ENCODE data around the gene PPFIA4.
"Not testable (repeated sequence)": the region's sequence is repeated elsewhere in the genome, so short reads cannot be mapped to it uniquely, and the experiment has no call there.

The PPFIA4 gene

GRCh38 chr1:203026031-203026665, at the start of gene PPFIA4:
TSS of gene PPFIA4 (plus strand) at chr1:203026491. CDS start at chr1:203039009, 12,518 bp downstream.
- H3K9ac ChIP-seq (ENCODE audit: low read depth, low read length) = peak within 1 kb of the TSS; percentile 25; the same call in 1 of the 2 replicates
- no peak within 1 kb of the TSS for H3K27ac ChIP-seq (ENCODE audit: low read depth, low read length)
- peaks cover 26% of the 10 kb centered on the region for H3K27me3 ChIP-seq (ENCODE audit: control insufficient read depth, insufficient read depth, low read length)
- H3K4me3 ChIP-seq (ENCODE audit: low read depth, low read length) = peak within 1 kb of the TSS; percentile 77
- H3K9me3 ChIP-seq (ENCODE audit: control insufficient read depth, insufficient read depth, low read length) = no peaks in the 10 kb centered on the region
- H3K4me1 ChIP-seq (ENCODE audit: control insufficient read depth, insufficient read depth, low read length) = peaks cover 4% of the 10 kb centered on the region
- H3K36me3 ChIP-seq (ENCODE audit: control insufficient read depth, insufficient read depth, low read length) = peaks cover 35% of the 10 kb centered on the region

DNA sequence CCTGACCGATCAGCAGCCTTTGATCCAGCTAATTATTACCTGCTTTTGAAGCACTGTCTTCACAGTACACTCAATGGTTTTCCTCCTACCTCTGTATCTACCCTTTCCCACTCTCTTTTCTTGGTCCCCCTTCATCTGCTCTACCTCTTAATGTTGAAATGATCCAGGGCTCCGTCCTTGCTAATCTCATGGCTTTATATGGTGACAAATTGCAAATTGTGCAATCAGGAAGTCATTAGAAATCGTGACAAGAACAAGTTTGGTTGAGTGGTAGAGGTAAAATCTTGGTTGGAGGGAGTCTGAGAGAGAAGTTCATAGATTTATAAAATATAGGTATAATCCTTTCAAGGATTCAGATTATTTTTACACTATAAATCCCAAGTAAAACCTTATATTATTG, 49.7 kb upstream of the PPFIA4 start:
- no peak overlapping the region for H3K4me3 ChIP-seq (ENCODE audit: low read depth, low read length)
- H3K4me1 ChIP-seq (ENCODE audit: control insufficient read depth, insufficient read depth, low read length) = peaks cover 4% of the 10 kb centered on the region
- peaks cover 3% of the 10 kb centered on the region; the same call in 1 of the 2 replicates for H3K27me3 ChIP-seq (ENCODE audit: control insufficient read depth, insufficient read depth, low read length)
- H3K36me3 ChIP-seq (ENCODE audit: control insufficient read depth, insufficient read depth, low read length) = no peaks in the 10 kb centered on the region
- H3K9me3 ChIP-seq (ENCODE audit: control insufficient read depth, insufficient read depth, low read length) = no peaks in the 10 kb centered on the region
- no peak overlapping the region for H3K9ac ChIP-seq (ENCODE audit: low read depth, low read length)
- H3K27ac ChIP-seq (ENCODE audit: low read depth, low read length) = no peak overlapping the region

DNA sequence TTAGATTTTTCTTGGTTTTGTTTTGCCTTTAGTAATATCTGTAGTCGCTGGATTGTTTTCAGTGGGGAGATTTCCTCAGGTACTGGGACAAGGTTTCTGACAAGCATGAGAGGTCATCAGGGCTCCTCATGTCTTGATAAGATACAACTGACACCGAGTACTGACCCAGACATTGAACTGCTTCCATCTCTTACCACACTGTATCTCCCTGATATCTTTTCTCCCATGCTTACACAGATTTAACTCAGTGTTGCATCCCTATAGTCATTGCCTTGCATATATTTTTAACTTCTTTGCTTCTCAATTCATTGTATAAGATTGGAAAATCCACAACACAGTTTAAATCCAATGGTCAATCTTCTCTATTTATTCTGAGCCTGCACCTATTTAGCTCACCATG, 46.8 kb upstream of the PPFIA4 start:
- Histone ChIP-seq H3K4me1 (ENCODE audit: control insufficient read depth, insufficient read depth, low read length) (peaks cover 4% of the 10 kb centered on the region), H3K27ac (ENCODE audit: low read depth, low read length) (no peak overlapping the region), H3K27me3 (ENCODE audit: control insufficient read depth, insufficient read depth, low read length) (peaks cover 3% of the 10 kb centered on the region; the same call in 1 of the 2 replicates), H3K9ac (ENCODE audit: low read depth, low read length) (no peak overlapping the region), H3K4me3 (ENCODE audit: low read depth, low read length) (no peak overlapping the region), H3K9me3 (ENCODE audit: control insufficient read depth, insufficient read depth, low read length) (no peaks in the 10 kb centered on the region), H3K36me3 (ENCODE audit: control insufficient read depth, insufficient read depth, low read length) (no peaks in the 10 kb centered on the region)

DNA sequence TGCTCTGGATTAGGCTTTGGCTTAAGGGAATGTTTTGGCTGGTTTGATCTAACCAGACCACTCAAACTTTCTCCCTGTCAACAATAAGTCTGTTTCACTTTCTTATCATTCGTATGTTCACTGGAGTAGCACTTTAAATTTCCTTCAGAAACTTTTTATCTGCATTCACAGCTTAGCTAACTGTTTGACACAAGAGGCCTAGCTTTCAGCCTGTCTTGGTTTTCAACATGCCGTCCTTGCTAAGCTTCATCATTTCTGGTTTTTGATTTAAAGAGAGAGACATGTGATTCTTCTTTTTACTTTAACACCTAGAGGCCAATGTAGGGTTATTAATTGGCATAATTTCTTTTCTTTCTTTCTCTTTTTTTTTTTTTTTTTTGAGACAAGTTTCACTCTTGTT, 44.4 kb upstream of the PPFIA4 start:
- H3K9me3 ChIP-seq (ENCODE audit: control insufficient read depth, insufficient read depth, low read length) = no peaks in the 10 kb centered on the region
- no peaks in the 10 kb centered on the region for H3K27me3 ChIP-seq (ENCODE audit: control insufficient read depth, insufficient read depth, low read length)

GRCh38 chr1:202982715-202983430, 43.4 kb upstream of the PPFIA4 start:
- H3K4me1 ChIP-seq (ENCODE audit: control insufficient read depth, insufficient read depth, low read length) = no peaks in the 10 kb centered on the region
- H3K9ac ChIP-seq (ENCODE audit: low read depth, low read length) = no peak overlapping the region
- H3K4me3 ChIP-seq (ENCODE audit: low read depth, low read length) = no peak overlapping the region
- no peaks in the 10 kb centered on the region for H3K36me3 ChIP-seq (ENCODE audit: control insufficient read depth, insufficient read depth, low read length)
- no peaks in the 10 kb centered on the region for H3K9me3 ChIP-seq (ENCODE audit: control insufficient read depth, insufficient read depth, low read length)
- no peak overlapping the region for H3K27ac ChIP-seq (ENCODE audit: low read depth, low read length)
- H3K27me3 ChIP-seq (ENCODE audit: control insufficient read depth, insufficient read depth, low read length) = no peaks in the 10 kb centered on the region

More for the DNA sequence above, 44.4 kb upstream of the PPFIA4 start:
- Histone ChIP-seq H3K36me3 (ENCODE audit: control insufficient read depth, insufficient read depth, low read length) (no peaks in the 10 kb centered on the region), H3K4me1 (ENCODE audit: control insufficient read depth, insufficient read depth, low read length) (peaks cover 4% of the 10 kb centered on the region), H3K4me3 (ENCODE audit: low read depth, low read length) (no peak overlapping the region), H3K9ac (ENCODE audit: low read depth, low read length) (no peak overlapping the region), H3K27ac (ENCODE audit: low read depth, low read length) (no peak overlapping the region)

DNA sequence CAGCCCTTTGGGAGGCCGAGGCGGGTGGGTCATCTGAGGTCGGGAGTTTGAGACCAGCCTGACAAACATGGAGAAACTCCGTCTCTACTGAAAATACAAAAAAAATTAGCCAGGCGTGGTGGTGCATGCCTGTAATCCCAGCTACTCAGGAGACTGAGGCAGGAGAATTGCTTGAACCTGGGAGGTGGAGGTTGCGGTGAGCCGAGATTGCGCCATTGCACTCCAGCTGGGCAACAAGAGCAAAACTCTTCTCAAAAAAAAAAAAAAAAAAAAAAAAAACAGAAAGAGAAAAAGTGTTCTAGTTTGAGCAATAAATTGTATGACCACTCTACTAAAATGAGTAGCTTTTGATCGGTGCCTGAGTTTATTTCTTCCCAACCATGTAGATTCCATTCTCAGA, 40.2 kb upstream of the PPFIA4 start:
- H3K4me3 ChIP-seq (ENCODE audit: low read depth, low read length); H3K27ac ChIP-seq (ENCODE audit: low read depth, low read length); H3K9ac ChIP-seq (ENCODE audit: low read depth, low read length); H3K36me3 ChIP-seq (ENCODE audit: control insufficient read depth, insufficient read depth, low read length); H3K4me1 ChIP-seq (ENCODE audit: control insufficient read depth, insufficient read depth, low read length); H3K9me3 ChIP-seq (ENCODE audit: control insufficient read depth, insufficient read depth, low read length); H3K27me3 ChIP-seq (ENCODE audit: control insufficient read depth, insufficient read depth, low read length): not testable (repeated sequence)

DNA sequence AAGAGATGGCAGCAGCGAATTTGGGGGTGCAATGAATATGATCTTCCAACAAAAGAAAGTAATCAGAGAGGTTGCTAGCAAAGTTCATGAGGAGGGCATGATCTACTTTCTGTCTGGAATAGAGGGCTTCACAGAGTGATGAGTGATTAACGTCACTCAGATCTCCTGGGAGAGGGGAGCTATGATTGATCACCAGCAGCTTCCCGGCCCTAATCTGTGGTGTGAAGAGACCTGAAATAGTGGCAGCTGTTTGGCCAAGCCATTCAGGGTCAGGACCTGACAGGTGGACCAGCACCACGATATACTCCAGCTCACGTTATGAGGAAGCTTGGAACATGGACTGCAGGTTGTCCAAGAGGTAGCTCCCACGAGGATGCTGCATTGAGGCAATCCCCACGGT, 39.0 kb upstream of the PPFIA4 start:
- Histone ChIP-seq H3K36me3 (ENCODE audit: control insufficient read depth, insufficient read depth, low read length) (no peaks in the 10 kb centered on the region), H3K9ac (ENCODE audit: low read depth, low read length) (no peak overlapping the region), H3K9me3 (ENCODE audit: control insufficient read depth, insufficient read depth, low read length) (no peaks in the 10 kb centered on the region), H3K4me3 (ENCODE audit: low read depth, low read length) (no peak overlapping the region), H3K27ac (ENCODE audit: low read depth, low read length) (no peak overlapping the region), H3K4me1 (ENCODE audit: control insufficient read depth, insufficient read depth, low read length) (no peaks in the 10 kb centered on the region), H3K27me3 (ENCODE audit: control insufficient read depth, insufficient read depth, low read length) (no peaks in the 10 kb centered on the region)

DNA sequence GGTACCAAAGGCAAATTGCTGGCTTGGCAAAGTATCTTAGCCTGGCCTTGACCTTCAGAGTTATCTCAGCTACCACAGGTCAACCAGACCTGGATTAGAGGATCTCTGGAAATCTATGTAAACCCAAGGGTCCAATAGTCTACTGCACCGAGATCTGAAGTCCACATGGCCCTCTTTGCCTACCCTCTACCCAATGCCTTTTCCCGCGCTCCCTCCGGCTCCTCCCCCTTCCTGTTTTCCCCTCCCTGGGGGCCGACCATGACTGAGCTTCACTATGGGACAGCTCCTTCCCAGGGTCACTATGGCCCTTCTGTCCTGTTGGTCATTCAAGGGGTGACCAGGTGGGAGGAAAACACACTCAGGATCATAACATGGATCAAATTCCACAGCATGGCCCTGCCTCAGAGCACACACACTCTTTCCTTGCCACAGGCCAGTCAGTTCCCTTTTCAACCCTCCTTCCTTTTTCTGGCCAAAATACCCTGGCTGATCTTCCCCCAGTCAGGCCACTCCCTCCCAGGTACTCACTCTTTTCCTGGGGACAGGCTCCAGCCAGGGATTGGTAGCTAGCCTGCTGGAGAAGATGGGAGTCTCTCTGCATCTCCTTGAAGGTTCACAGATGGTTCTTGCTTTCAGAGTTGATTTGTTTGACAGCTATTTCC, 38.2 kb upstream of the PPFIA4 start:
- no peaks in the 10 kb centered on the region for H3K27me3 ChIP-seq (ENCODE audit: control insufficient read depth, insufficient read depth, low read length)
- H3K4me1 ChIP-seq (ENCODE audit: control insufficient read depth, insufficient read depth, low read length) = no peaks in the 10 kb centered on the region
- no peak overlapping the region for H3K27ac ChIP-seq (ENCODE audit: low read depth, low read length)
- H3K9ac ChIP-seq (ENCODE audit: low read depth, low read length) = no peak overlapping the region
- H3K36me3 ChIP-seq (ENCODE audit: control insufficient read depth, insufficient read depth, low read length) = no peaks in the 10 kb centered on the region
- no peaks in the 10 kb centered on the region for H3K9me3 ChIP-seq (ENCODE audit: control insufficient read depth, insufficient read depth, low read length)
- no peak overlapping the region for H3K4me3 ChIP-seq (ENCODE audit: low read depth, low read length)

DNA sequence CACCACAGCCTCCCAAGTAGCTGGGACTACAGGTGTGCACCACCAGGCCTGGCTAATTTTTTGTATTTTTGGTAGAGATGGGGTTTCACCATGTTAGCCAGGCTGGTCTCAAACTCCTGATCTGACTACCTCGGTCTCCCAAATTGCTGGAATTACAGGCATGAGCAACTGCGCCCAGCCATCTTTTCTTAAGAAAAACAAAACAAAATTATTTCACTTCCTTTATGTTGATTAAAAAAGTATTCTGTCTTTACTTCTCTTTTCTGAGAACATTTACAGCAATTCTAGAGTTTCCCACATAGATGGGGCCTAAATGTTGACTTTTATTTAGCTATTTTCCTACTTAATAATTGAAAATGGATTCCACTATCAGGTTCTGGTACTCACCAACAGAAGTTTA, 36.4 kb upstream of the PPFIA4 start:
- H3K27ac ChIP-seq (ENCODE audit: low read depth, low read length) = no peak overlapping the region
- no peaks in the 10 kb centered on the region for H3K9me3 ChIP-seq (ENCODE audit: control insufficient read depth, insufficient read depth, low read length)
- H3K4me1 ChIP-seq (ENCODE audit: control insufficient read depth, insufficient read depth, low read length) = no peaks in the 10 kb centered on the region
- no peaks in the 10 kb centered on the region for H3K27me3 ChIP-seq (ENCODE audit: control insufficient read depth, insufficient read depth, low read length)
- H3K4me3 ChIP-seq (ENCODE audit: low read depth, low read length) = no peak overlapping the region
- no peak overlapping the region for H3K9ac ChIP-seq (ENCODE audit: low read depth, low read length)
- no peaks in the 10 kb centered on the region for H3K36me3 ChIP-seq (ENCODE audit: control insufficient read depth, insufficient read depth, low read length)

GRCh38 chr1:202991112-202991511, 35.2 kb upstream of the PPFIA4 start:
- H3K27me3 ChIP-seq (ENCODE audit: control insufficient read depth, insufficient read depth, low read length) = no peaks in the 10 kb centered on the region
- H3K4me1 ChIP-seq (ENCODE audit: control insufficient read depth, insufficient read depth, low read length) = peaks cover 8% of the 10 kb centered on the region; the same call in 1 of the 2 replicates
- no peaks in the 10 kb centered on the region for H3K9me3 ChIP-seq (ENCODE audit: control insufficient read depth, insufficient read depth, low read length)
- H3K27ac ChIP-seq (ENCODE audit: low read depth, low read length) = no peak overlapping the region
- H3K36me3 ChIP-seq (ENCODE audit: control insufficient read depth, insufficient read depth, low read length) = no peaks in the 10 kb centered on the region
- H3K4me3 ChIP-seq (ENCODE audit: low read depth, low read length) = no peak overlapping the region
- H3K9ac ChIP-seq (ENCODE audit: low read depth, low read length) = no peak overlapping the region

DNA sequence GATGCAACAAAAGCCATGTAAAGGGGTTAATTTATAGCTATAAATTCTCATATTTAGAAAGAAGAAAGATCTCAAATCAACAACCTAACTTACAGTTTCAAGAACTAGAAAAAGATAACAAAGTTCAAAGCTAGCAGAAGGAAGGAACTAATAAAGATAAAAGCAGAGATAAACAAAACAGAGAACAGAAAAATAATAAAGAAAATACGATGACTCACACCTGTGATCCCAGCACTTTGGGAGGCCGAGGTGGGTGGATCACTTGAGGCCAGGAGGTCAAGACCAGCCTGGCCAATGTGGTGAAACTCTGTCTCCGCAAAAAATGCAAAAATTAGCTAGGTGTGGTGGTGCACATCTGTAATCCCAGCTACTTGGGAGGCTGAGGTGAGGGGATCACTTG, 31.5 kb upstream of the PPFIA4 start:
- no peak overlapping the region for H3K27ac ChIP-seq (ENCODE audit: low read depth, low read length)
- H3K36me3 ChIP-seq (ENCODE audit: control insufficient read depth, insufficient read depth, low read length) = no peaks in the 10 kb centered on the region
- no peak overlapping the region for H3K9ac ChIP-seq (ENCODE audit: low read depth, low read length)
- H3K9me3 ChIP-seq (ENCODE audit: control insufficient read depth, insufficient read depth, low read length) = no peaks in the 10 kb centered on the region
- peaks cover 11% of the 10 kb centered on the region; the same call in 1 of the 2 replicates for H3K4me1 ChIP-seq (ENCODE audit: control insufficient read depth, insufficient read depth, low read length)
- H3K27me3 ChIP-seq (ENCODE audit: control insufficient read depth, insufficient read depth, low read length) = no peaks in the 10 kb centered on the region
- no peak overlapping the region for H3K4me3 ChIP-seq (ENCODE audit: low read depth, low read length)
